HG02884 (cell line): Measurements from ENCODE around the gene PDE2A.

ENCODE experiments used
- ATAC-seq: cut with Tn5 transposase; IDR thresholded peaks from one replicate; pipeline ENCODE4 v1.9.1; 2021; ENCODE audit warnings: mild to moderate bottlenecking, moderate library complexity; ENCODE audit not compliant: unreplicated experiment

PDE2A gene

DNA sequence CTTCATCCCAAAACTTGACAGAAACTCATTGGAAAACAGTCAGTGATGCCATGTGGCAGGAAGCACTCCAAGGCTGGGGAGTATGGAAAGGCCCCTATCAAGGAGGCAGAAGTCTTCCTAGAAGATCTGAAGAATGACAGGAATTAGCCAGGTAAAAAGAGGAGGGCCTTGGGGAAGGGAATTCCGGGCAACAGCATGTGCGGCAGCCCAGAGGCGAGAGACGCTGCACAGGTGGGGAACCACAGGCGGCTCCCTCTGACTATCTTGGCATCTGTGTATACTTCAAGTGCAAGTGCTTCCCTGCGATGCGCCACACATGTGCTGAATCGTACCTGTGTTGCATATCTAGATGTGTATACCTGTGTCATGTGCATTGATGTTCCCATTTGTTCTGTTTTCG lies 12.7 kb downstream of the PDE2A start:
- no peak for ATAC-seq

DNA sequence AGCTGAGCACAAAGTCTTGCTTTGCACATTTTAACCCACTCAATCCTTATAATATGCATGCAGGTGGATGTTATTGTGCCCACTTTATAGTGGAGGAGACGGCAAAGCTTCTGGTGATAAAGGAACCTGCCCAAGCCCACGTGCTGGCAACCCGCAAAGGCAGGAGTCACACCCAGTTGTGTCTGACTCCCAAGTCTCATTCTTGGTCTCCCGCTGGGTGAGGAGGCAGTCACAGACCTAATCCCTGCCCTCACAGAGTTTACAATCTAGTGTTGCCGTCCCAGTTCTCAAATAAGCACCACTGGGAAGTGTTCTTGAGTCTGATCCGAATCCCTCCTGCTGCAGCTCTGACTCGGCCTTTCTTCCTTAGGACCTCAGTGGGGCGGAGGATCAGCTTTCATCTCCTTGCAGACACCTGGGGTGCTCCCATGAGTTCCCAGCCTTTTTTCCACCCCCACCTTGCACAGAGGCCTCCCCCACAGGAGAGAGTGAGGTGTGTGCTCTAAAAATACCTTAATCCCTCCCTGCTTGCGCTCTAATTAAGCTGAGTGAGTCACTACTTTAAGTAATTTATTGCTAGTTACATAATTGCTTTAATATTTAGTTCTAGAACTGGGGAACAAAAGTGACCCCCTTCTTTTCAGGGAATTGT lies 15.1 kb downstream of the PDE2A start:
- ATAC-seq, result no peak

DNA sequence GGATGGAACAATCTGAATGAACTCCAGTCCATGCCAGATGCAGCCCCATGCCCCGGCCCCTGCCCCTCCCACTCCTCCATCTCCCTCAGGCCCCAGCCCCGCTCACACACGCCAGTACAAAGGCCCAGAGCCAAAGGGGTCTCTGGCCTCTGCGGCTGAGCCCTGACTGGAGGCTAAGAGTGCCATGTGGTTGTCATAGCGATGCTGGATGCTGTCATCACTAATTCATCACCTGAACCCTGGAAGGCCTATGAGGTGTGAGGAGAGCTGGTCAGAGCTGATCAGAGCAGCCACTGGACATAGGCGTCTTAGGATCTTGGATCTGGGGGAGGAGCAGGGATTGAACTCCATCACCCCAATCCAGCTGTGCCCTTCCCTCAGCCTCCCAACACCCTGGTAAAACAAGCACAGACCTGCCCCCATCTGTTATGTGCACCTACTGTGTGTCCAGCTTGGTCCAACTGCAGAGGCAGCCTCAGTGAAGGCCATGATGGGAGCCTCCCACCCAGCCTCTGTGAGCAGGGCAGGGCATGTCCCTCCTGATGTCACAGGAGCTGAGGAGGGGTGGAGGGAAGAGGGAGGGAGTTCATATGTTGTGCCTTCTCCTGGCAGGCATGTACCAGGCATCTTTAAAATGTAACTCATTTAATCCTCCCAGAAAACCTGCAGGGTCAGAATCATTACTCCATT lies 16.7 kb downstream of the PDE2A start:
- no peak for ATAC-seq

DNA sequence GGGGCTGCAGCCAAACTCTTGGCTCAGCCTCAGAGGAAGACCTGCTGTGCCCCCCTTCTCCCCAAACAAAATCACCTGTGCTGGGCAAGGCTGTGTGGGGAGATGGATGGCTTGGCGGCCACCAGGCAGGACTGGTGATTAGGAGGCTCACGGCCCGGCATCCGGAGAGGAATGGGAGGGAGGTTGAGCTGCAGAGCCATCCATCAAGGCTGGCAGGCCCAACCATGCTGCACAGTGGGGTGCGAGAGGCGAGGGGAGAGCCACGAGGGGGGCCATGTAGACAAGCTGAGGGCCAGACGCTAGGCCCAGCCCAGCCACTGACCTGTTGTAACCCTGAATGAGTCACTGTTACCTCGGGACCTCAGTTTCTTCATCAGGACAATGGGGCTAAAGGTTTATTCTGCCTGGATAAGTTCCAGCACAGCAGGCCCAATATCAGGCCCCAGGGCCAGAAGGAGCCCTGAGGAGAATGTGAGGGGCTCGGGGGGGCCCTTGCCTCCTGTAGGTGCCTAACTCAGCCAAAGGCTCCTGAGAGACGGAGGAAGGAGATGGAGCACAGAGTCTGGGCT lies 18.2 kb downstream of the PDE2A start:
- ATAC-seq, result no peak

DNA sequence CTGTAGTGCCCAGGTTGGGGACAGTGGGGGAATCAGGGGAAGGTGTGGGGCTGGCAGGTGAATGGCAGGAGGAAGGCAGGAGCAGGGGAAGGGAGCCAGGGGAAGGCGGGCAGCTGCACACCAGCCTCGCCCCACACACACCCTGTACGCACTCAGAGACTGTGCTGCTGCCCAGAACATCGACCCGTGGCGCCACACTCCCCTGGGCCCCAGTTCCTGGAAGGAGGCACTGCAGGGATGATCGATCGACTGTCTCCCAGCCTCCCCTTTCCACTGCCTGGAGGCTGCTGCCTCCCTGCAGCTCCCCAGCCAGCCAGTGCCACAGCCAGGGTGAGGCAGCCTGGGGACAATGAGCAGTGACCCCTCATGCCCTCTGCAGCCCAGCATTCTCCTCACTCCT lies 19.2 kb downstream of the PDE2A start:
- no peak for ATAC-seq

DNA sequence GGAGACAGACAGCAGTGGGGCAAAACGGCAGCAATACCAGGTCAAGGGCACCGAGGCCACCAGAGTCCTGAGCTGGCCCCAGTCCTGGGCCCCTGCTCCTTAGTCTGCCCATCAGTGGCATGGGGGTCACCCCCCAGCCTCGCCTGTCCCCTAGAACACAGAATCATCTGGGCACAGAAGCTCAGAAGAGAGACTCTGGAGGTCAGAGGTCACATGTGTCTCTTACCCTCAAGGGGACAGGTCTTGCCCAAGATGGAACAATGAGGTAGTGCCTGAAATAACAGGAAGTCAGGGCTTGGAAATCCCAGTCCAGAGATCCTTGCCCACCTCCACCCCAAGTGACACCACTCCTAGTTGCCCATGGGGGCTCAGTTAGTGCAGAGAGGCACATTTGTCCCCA lies 20.6 kb downstream of the PDE2A start:
- ATAC-seq, result no peak

DNA sequence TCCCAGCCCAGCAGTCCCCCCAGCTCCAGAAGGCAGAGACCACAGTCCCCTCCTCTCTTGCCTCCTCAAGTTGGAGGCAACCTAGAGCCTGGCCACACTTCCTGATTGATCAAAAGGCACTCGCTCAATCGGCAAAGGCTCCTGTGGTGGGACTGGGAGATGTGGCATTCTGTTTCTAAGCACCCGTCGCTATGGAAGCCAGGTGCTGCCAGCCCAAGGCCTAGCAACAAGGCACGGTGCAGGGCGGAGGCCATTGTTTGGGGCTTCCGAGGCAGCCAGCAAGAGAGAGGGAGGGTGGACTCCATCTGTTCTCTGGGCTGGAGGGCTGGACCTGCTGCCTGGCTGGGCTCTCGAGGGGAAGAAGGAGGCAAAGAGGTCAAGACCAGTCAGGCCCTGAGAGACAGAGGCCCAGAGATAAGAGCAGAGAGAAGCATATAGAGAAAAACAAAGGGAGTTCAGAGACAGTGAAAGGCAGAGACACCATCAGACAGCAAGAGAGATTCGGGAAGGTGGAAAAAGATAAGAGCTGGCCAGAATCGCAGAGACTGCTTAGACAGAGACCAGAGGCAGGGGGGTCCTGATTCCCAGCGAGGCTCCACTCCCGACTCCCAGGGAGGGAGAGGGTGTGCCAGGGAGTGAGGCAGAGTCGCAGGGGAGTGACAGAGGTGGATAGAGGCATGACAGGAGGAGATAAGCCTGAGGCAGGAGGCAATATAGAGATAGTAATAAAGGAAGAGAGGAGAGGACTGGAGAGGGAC lies 21.2 kb downstream of the PDE2A start:
- no peak for ATAC-seq

DNA sequence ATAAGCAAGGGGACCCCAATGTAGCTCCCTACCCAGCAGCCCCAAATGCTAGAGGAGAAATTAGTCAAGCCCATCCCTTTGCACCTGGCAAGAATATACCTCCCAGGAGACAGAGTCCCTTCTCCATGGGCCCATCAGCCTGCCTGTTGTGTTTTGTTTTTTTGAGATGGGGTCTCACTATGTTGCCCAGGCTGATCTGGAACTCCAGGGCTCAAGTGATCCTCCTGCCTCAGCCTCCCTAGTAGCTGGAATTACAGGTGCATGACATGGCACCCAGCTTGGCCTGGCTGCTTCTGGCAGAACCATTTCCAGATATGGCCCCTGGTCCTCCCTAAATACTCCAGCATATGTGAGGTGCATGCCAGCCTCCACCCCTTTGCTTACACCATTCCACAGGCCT lies 22.1 kb downstream of the PDE2A start:
- ATAC-seq, result no peak

DNA sequence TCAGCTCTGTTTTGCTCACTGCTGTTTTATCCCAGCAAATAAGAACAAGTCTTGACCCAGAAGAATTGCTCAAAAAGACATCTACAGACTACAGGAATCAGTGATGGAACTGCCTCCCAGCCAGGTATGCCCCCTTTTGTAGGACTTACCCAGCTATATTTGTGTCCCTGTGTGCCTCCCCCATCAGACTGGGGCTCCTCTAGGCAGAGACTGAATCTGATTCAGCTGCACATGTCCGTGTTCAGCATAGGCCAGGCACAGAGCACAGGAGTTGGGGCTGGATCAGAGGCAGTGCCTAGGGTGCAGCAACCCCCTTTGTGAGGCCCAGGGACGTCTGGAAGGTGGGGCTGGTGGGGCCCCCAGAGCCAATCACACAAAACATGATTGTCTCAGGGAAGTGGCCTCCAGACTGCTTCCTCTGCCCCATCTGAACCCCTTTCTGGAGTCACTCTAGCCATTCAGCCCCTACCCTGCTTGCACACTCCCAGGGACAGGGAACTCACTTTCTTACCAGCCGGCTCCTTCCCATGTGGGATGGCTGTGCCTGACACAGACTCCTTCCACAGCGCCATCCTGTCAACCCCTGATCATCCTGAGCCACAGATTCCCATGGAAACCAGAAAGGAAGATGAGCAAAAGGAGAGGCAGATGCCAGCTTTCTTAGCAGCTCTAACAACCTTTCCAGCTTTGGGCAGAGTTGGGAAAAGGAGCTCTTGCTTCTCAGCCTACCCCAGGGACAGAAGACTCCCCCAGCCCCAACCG lies 24.8 kb downstream of the PDE2A start:
- no peak for ATAC-seq

DNA sequence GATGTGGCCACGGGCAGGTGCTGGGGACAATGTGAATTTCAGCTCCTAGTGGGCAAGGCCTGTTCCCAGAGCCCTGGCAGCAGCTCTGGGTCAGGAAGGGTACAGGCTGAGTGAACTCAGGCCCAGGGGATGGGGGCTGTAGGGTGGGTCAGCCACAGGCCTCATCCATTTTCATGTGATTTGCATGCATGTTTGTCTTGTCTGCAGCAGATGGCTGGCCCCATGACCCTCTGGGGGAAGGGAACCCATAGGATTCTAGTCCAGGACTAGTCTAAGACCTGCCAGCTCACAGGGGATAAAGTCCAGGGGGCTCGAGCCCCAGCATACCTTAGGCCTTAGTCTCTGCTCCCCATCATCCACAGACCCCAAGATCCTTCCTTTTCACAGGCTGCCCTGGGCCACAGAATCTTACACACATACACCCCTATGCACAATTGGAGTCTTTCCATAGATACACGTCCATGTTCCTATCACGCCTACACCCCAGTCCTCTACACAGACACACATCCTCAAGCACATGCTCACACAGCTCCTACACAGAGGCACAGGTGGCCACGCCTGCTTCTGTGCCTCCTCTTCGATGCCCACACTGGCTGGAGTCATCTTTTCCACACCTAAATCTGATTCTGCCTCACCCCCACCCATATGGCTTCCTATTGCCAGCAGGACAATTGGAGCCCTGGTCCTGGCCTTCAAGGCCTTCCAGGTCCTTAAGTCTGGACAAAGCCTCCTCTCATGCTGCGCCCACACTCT lies 25.7 kb downstream of the PDE2A start:
- no peak for ATAC-seq

DNA sequence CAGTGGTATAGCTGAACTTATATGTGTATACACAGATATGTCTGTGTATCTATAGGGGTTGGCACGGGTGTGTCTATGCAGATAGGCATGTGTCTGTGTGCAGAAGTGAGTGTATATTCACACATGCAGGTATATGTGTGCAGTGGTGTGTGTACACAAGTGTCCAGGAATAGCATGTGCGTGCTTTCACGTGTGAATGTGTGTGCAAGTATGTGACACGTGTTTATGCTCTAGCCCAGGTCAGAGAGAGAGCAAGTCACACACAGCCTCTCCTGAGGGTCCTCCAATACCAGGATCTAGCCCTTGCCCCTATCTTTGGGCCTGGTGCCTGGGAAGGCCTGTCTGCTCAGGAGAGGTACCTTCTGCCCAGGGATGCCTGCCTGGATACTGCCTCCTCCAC lies 26.3 kb downstream of the PDE2A start:
- no peak for ATAC-seq

DNA sequence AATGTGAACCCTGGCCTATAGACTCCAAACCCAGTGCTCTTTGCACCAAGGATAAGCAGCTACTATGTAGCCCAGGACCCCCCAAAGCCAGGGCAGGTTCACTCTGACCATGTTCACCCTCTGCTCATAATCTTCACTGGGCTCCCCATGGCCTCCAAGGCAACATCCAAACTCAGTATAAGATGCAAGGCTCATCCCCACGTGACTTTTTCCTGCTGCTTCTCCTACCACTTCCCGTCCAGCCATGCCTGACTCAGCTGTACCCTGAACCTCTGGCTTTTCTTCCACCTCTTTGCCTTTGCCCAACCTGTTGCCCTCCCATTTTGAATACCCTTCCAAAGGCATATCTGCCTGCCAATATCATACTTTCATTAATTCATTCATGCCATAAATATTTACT lies 27.8 kb downstream of the PDE2A start:
- ATAC-seq, result no peak

DNA sequence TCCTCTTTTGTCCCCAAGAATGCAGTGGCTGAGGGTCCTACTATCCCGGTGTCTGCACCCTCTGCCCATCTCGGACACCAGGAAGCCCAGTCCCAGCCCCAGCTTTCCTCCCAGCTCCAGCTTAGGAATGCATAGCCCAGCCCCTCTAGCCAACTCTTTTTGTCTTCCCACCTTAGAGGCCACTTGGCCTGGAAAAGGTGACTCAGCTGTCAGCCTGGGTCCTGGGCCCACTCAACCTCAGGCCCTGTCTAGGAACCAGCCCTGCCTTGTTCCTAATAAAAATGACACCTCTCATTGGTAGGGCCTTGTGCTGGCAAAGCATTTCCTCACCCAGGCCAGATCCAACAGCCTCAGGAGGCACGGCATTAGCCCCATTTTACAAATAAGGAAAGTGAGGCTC lies 28.2 kb downstream of the PDE2A start:
- ATAC-seq, result no peak

DNA sequence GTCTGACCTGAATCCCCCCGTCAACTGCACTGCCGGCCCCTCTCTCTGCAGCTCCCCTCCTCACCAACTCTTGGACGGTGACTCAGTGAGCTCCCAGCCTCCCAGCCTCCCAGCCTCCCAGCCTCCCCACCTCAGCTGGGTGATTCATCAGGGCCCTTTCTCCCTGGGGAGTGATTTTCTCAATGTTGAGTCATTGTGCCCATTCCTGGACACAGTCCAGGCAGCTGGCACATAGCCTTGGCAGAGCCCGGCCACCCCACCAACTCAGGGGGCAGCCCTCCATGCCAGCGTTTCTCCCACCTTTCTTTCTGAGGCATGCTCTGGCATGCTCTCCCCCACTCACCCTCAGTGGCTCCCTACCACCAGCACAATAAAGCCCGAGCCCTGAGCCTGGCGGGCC lies 30.7 kb downstream of the PDE2A start:
- no peak for ATAC-seq

DNA sequence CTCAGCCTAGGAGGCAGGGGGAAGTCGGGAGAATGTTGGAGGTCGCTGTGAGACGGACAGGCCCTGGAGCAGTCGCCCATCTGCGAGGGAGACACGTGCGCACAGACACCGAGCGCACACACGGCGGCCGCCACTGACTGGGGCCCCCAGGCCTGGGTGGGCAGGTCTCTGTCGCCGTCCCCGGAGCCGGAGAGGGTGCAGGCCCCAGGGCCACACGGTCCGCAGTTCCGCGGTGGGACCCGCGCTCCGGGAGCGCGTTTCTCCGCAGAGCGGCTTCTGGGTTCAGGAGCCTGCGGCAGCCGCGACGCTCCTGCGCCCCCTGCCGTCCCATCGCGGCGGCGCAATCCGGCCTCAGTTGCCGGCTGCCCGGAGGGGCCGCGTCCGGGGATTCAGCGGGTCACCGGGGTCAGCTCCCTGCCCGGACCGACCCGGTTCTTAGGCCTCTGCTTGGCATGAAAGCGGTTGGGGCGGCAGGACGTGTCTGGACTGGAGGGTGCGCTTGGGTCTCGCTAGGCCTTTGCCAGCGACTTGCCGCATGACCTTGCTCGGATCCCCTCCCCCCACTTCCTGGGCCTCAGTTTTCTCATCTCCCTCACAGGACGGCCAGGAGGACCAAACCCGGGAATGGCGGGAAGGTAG lies 31.2 kb downstream of the PDE2A start:
- no peak for ATAC-seq

DNA sequence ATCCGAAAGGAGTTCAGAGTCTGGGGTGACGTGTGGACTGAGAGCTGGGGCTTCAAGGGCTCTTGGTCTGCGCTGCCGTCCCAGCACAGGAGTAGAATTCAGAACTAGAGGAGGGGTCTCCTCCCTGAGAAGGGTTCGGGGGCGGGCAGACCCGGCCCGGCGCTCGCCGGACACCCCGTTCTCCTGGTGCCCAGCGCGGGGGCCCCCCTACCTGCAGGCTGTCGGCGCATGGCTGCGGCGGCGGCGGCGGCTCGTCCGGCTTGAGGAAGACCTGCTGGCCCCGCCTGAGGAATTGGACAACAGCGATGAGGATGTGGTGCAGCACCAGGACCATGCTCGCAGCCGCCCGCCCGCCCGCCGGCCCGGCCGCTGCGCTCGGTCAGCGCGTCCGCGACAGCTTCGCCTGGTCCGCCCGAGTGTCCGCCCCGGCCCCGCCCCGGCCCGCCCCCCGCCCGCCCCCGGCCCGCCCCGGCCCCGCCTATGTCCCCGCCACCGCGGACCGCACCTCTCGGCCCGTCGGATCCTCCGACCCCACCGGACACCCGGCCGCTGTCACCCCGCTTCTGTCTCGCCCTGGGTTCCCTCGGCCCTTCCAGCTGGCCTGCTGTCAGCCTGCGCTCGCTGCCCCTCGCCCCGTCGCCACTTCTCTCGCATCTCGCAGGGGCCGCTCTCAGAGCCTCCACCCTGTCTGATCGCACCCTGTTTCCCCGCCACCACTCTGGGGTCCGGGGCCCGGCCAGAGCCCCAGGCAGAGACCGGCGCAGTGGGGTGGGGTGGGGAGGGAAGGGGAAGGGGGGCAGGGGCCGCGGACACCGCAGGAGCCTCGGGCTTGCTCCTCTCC lies 32.0 kb downstream of the PDE2A start:
- no peak for ATAC-seq

DNA sequence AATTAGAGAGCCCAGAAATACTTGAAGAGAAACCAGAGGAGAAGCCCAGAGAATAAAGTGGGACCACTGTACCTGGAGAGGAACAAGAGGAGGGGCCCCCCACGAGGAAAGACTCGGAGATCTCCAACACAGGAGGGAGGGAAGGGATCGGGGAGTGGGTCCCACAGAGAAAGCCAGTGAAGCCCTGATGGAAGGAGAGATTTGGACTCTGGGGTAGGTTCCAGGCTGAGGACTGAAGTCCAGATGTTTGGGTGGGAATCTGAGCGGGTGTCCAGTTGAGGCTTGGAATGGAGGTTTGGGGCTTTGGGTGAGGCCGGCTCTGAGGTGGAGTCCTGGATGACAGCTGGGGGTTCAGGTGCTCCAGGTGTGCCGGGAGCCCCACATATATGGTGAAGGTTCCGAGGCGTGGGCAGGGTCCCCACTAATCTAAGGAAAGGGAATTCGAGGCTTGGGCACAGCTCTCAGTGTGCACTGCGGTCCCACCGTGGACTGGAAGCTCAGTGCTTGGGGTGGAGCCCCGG lies 32.6 kb downstream of the PDE2A start:
- ATAC-seq, result no peak

DNA sequence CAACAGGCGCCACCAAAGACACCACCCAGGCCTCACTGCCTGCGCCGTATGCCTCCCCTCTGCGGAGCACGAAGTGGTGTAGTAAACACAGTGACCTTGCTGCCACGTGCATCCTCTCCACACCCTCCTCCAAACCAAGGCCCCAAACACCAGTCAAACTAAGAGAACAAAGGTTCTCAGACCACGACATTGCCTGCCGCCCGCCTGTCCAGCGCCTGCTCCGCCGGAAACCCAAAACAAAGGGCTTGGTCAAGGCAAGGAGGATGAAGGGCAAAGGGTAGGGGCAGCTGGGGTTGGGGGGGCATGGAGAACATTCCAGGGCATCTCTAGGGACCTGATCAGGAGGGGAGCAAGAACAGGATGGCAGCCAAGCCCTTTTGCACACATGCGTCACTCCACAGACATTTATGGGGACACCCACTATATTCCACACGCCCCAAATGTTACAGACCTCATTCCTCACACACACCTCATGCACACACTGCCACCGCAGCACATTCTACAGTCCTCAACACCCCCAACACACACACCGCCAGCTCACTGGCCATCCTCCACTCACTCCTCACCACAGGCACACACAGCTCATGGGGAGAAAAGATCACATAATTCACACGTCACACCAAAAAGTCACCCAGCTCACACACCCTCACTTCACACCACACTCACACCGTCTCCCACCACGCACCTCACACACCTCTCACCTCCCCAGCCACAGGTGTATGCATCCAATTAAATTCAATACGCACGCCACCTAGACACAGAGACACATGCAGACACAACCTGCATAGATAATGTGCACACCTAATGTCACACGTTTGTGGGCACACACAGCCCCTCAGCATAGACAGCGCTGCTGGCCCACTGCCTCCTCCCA lies 34.5 kb downstream of the PDE2A start:
- ATAC-seq, result no peak
